Measurements from ENCODE around the gene SERPINA10.

The SERPINA10 gene

DNA sequence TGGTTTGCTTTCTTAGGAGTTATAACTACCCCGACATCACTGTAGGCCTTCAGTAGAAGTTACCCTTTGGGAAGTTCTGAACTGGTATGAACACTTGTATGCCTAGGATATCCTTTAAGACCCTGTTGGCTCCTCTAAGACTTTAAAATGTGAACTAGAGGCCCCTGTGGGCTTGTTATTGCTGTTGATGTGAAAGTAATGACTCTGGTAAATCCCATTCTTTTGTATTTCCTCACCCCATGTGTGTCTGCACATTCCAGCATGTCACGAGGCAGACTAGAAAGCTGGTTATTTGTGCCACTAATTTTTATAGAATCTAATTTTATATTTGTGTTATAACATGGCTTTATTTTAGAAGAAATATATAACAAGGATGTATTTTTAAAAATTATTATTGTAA is 48.9 kb downstream of the SERPINA10 start:
- TF ChIP-seq, protein P1, sequence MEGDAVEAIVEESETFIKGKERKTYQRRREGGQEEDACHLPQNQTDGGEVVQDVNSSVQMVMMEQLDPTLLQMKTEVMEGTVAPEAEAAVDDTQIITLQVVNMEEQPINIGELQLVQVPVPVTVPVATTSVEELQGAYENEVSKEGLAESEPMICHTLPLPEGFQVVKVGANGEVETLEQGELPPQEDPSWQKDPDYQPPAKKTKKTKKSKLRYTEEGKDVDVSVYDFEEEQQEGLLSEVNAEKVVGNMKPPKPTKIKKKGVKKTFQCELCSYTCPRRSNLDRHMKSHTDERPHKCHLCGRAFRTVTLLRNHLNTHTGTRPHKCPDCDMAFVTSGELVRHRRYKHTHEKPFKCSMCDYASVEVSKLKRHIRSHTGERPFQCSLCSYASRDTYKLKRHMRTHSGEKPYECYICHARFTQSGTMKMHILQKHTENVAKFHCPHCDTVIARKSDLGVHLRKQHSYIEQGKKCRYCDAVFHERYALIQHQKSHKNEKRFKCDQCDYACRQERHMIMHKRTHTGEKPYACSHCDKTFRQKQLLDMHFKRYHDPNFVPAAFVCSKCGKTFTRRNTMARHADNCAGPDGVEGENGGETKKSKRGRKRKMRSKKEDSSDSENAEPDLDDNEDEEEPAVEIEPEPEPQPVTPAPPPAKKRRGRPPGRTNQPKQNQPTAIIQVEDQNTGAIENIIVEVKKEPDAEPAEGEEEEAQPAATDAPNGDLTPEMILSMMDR (IDR thresholded peaks at IDR 0.05; ENCODE audit: borderline replicate concordance, insufficient read depth, low read depth, low read length) = no peak
- no peak overlapping the region for H3K4me3 ChIP-seq (ENCODE audit: low read depth, low read length)

DNA sequence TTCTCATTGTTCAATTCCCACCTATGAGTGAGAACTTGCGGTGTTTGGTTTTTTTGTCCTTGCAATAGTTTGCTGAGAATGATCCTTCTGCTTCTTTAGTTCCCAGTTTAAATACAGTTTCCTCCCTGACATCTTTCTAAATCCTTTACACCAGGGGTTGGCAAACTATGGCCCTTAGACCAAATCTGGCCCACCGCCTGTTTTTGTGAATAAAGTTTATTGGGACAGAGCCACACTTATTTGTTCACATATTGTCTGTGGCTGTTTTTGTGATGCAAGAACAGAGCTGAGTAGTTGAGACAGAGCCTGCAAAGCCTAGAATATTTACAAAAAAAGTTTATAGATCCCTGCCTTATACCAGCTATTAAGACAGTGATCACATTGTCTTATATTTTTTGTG is 53.7 kb downstream of the SERPINA10 start:
- TF ChIP-seq, protein P1 (IDR thresholded peaks at IDR 0.05; ENCODE audit: borderline replicate concordance, insufficient read depth, low read depth, low read length) = no peak
- H3K4me3 ChIP-seq (ENCODE audit: low read depth, low read length) = no peak overlapping the region

DNA sequence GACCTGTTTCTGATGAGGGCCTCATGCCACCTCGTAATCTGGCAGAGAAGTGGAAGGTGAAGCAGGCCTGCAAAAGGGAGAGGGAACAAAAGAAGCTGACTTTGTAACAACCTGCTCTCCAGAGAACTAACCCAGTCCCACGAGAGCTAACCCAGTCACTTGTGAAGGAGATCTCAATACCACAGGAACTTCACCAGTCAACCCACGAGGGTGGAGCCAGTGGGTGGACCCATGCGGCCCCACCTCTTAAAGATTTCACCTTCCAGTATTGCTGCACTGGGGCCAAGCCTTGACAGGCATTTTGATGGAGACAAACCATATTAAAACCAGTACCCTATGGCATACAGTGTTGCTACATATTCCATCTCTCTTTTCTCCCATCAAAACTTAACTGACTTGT is 55.1 kb downstream of the SERPINA10 start:
- TF ChIP-seq, protein P1 (IDR thresholded peaks at IDR 0.05; ENCODE audit: borderline replicate concordance, insufficient read depth, low read depth, low read length) = no peak
- H3K4me3 ChIP-seq (ENCODE audit: low read depth, low read length) = no peak overlapping the region

DNA sequence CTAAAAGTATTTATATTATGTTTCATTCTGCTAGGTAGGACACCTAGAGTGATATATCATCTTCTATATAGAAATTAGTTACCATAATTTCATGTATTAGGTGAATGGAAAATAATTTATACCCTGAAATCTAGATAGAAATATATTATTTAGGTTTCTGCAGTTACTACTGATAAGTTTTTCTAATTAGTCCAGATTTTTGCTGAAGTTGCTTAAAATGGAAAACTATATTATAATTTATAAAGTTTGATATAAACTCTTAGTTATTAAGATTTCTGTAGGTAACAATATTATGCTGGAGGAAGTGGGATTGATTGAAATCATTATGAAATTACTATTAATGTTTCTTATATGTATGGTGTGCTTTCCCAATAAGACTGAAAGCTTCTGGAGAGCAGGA is 56.0 kb downstream of the SERPINA10 start:
- H3K4me3 ChIP-seq (ENCODE audit: low read depth, low read length) = no peak overlapping the region
- TF ChIP-seq, protein P1 (IDR thresholded peaks at IDR 0.05; ENCODE audit: borderline replicate concordance, insufficient read depth, low read depth, low read length) = no peak
